NCI-H2196 treated with DMSO at 0.1 percent for 48 hours (cell line): ENCODE data around the gene VIPR2.

ENCODE experiments used
- DNase-seq: peaks from one replicate; lab custom pipeline; 2025; ENCODE audit not compliant: unreplicated experiment; lab: John Stamatoyannopoulos, UW

VIPR2 gene

GRCh38 chr7:159028508-159029401 lies 115.9 kb downstream of the VIPR2 start:
- DNase-seq: no peak

- no peak for DNase-seq
Measured at GRCh38 chr7:159027789-159028507, 116.7 kb downstream of the VIPR2 start.

DNA sequence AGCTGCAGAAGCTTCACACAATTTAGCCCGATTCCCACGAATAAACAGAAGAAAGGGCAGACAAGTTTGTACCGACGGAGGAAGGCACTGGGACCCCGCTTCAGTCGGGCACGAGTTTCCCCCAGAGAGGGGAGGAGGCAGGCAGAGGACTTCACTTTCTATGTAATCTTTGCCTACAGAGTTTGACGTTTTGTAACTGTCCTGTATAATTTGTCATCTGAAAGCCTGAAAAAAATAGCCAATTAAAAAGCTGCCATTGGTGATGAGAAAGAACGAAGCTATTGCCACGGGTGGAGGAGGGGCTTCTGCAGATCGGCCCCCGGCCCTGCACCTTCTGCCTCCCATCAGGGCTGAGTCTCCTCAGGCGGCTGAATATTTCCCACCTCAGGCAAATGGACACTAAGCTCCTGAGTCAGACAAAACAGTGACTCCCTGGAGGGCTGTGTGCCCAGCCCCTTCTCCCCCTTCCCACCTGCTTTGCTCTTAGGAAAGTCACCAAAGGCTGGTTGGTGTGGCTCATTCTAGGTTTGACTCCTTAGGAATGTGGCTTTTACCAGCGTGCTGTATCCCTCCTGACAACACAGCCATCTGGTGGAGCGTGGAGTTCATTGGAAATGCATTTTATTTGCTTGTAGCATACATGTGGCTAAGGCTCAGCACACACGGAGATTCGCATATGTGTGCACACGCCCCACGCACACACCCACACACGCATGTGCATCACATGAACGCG lies 117.4 kb downstream of the VIPR2 start:
- no peak for DNase-seq

GRCh38 chr7:159026271-159027055 lies 118.2 kb downstream of the VIPR2 start:
- no peak for DNase-seq

- no peak for DNase-seq
Measured at GRCh38 chr7:159025161-159025779, 119.4 kb downstream of the VIPR2 start.

DNA sequence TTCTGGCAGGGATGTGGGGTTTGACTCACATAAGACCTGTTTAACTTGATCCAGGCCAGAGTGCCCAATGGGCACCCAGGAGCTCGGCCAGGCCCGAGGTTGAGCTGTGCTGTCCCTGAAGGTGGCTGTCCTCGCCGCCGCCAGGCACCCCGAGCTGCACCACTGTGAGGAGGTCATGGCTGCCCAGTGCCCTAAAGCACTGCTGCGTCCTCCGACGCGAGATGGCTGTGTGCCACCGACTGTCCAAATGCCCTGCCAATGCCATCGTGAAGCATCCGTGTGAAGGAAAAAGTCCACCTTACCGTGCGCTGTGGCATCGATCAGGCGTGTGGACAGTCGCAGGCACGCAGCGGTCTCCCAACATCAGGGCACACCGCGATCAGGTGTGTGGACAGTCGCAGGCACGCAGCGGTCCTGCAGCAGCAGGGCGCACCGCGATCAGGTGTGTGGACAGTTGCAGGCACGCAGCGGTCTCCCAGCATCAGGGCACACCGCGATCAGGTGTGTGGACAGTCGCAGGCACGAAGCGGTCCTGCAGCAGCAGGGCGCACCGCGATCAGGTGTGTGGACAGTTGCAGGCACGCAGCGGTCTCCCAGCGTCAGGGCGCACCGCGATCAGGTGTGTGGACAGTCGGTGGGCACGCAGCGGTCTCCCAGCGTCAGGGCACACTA lies 120.3 kb downstream of the VIPR2 start:
- DNase-seq: no peak

DNA sequence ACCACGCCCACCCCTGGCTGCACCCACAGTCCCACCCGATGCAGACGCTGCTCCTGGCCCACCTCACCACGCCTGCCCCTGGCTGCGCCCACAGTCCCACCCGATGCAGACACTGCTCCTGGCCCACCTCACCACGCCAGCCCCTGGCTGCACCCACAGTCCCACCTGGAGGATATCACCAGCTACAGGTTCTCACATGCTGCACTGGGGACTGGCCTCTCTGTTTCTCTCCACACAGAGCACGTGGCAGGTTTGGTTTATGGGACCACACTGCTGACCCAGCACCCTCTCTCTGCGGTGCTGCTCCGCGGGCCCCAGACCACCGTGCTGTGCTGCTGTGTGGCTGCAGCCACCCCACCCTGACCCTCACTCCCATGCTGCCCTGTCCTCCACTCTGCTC lies 120.9 kb downstream of the VIPR2 start:
- no peak for DNase-seq

DNA sequence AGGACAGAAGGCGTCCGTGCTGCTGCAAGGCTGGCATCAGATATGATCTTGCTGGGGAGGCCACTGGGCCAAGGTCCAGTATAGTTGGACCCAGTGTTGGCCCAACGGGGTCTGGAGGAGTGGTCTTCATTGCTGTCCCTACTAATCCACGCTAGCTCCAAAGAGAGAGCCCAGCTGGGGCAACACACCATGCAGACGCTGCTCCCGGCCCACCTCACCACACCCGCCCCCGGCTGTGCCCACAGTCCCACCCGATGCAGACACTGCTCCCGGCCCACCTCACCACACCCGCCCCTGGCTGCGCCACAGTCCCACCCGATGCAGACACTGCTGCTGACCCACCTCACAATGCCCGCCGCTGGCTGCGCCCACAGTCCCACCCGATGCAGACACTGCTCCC lies 121.5 kb downstream of the VIPR2 start:
- no peak for DNase-seq

GRCh38 chr7:159022238-159022993 lies 122.3 kb downstream of the VIPR2 start:
- no peak for DNase-seq

DNA sequence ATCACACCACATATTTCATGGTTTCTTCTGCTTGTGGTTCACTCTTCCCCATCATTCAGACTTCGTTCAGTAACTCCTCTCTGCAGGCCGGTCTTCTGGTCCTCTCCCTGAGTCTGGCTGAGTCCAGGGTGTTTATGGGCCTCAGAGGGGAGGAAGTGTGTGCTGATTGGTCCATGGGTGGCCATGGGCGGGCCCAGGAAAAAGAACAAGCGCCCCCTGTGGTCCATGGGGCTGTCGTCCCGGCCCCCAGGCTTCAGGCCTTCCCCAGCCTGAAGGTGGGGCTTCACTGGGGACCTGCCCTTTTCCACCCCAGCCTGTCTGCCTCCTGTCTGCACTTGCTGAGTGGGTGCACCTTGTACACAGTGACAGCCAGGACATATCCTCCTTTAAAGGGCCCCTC lies 123.7 kb downstream of the VIPR2 start:
- no peak for DNase-seq

GRCh38 chr7:159019111-159019510 lies 125.6 kb downstream of the VIPR2 start:
- DNase-seq: no peak

GRCh38 chr7:159017741-159018140 lies 126.9 kb downstream of the VIPR2 start:
- DNase-seq: no peak

DNA sequence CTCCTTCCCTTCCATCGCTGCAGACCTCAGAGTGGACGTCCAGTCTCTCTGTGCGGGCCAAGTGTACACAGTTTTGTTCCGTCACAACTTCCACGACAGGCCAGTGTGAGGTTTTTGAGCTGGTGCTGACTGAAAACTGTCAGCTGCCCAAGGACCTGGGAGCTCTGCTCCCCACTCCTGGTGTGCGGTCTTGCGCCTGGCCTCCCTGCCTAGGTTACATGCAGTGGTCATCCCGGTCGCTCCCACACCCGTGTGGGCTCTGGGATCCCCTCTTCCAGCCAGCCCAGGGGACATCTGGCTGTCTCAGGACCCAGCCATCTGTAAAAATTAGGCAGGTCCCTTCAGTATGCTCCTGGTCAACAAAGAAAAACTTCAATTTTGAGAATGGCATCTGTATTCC lies 127.5 kb downstream of the VIPR2 start:
- no peak for DNase-seq

DNA sequence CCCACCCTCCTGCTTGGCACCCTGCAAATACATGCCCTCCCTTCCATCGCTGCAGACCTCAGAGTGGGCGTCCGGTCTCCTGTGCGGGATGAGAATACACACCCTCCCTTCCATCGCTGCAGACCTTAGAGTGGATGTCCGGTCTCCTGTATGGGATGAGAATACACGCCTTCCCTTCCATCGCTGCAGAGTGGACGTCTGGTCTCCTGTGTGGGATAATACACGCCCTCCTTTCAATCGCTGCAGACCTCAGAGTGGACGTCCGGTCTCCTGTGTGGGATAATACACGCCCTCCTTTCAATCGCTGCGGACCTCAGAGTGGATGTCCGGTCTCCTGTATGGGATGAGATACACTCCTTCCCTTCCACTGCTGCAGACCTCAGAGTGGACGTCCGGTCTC lies 128.1 kb downstream of the VIPR2 start:
- no peak for DNase-seq

GRCh38 chr7:159015454-159016410 lies 128.9 kb downstream of the VIPR2 start:
- no peak for DNase-seq

- DNase-seq: no peak
Measured at GRCh38 chr7:159015081-159015453, 129.6 kb downstream of the VIPR2 start.

DNA sequence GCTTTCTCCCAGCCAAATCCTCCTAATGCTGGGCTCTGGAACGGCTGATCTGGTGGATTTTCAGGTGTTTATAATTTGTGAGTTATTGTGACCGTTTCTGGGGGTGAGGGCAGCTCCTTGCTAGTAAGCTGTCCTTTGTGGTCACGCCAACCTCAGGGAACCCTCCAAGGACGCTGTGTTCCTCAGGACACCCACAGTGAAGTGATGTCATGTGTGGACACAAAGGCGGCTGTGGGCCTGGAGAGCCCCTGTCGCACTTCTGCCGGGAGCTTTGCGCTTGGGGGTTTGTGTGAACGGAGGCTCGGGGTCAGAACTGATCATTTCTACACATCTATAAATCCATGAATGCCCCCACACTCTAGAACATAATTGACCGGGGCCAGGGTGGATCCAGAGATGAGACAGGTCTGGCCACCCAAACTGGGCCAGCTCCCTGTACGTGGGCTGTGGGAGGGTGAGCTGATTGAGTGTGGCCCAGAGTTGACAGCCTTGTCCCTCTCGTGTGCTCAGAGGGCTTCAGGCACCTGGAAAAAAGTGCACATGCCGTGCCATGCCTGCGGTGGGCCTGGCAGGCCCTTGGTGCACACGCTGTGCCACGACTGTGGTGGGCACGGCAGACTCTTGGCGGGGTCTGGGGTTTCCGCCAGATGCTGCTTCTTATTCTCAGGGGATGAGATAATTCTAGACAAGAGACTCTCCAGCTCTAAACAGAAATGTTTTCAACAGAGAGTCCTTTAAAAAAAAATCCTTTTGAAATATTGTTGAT lies 130.2 kb downstream of the VIPR2 start:
- DNase-seq: no peak
